Liver (tissue), 9 donors: ENCODE measurements around the gene ELP4. TPM values are rescaled to one million over a fixed set of nuclear protein-coding genes. Genes with fewer than 3 reads are reported as not detected.

ENCODE experiments used
- DNase-seq: peaks from one replicate; pipeline ENCODE4 v3.0.0-alpha.2; 2017; ENCODE audit warnings: low spot score
- H3K27ac ChIP-seq, 2 donors: one replicate each; pipeline ENCODE4 v1.7.0; 2013; ENCODE audit warnings: inconsistent platforms in 2 of 2, low read length in 2 of 2, control low read depth in 1 of 2, low read depth in 1 of 2, mild to moderate bottlenecking in 1 of 2
- H3K27me3 ChIP-seq, 4 donors: one replicate each; pipeline versions ENCODE4 v1.6.1 to v1.7.0; 2013; ENCODE audit warnings: low read length in 3 of 4, inconsistent platforms in 1 of 4, mild to moderate bottlenecking in 1 of 4, moderate library complexity in 1 of 4; ENCODE audit not compliant: control insufficient read depth in 4 of 4, insufficient read depth in 4 of 4
- H3K36me3 ChIP-seq, 4 donors: one replicate each; pipeline versions ENCODE4 v1.6.1 to v1.7.0; 2013; ENCODE audit warnings: low read length in 3 of 4, mild to moderate bottlenecking in 3 of 4, low read depth in 1 of 4, moderate library complexity in 1 of 4; ENCODE audit not compliant: control insufficient read depth in 4 of 4, insufficient read depth in 3 of 4
- H3K4me1 ChIP-seq, 4 donors: one replicate each; pipeline versions ENCODE4 v1.6.1 to v1.7.0; 2013; ENCODE audit warnings: low read length in 3 of 4, mild to moderate bottlenecking in 3 of 4, moderate library complexity in 1 of 4; ENCODE audit not compliant: control insufficient read depth in 4 of 4, insufficient read depth in 4 of 4
- H3K4me3 ChIP-seq, 3 donors: one replicate each; pipeline versions ENCODE4 v1.6.1 to v1.7.0; 2013; ENCODE audit warnings: low read length in 3 of 3, control low read depth in 1 of 3, low read depth in 1 of 3, mild to moderate bottlenecking in 1 of 3
- H3K9ac ChIP-seq, 2 donors: one replicate each; pipeline ENCODE4 v1.7.0; 2013; ENCODE audit warnings: low read length in 2 of 2, mild to moderate bottlenecking in 2 of 2, moderate library complexity in 2 of 2, control low read depth in 1 of 2, low read depth in 1 of 2
- H3K9me3 ChIP-seq, 4 donors: one replicate each; pipeline versions ENCODE4 v1.6.1 to v1.7.0; 2013; ENCODE audit warnings: low read length in 3 of 4; ENCODE audit not compliant: control insufficient read depth in 4 of 4
- EGR1 ChIP-seq, 2 donors: IDR thresholded peaks; 2 replicates each; pipeline ENCODE4 v1.6.1; 2016 to 2018; ENCODE audit warnings: antibody characterized with exemption in 2 of 2, low read depth in 2 of 2
- FOXA1 ChIP-seq: IDR thresholded peaks from 2 replicates; pipeline ENCODE4 v1.6.1; 2016; ENCODE audit warnings: antibody characterized with exemption
- FOXA2 ChIP-seq: IDR thresholded peaks from 2 replicates; pipeline ENCODE4 v1.6.1; 2016; ENCODE audit warnings: antibody characterized with exemption
- GABPA ChIP-seq, 2 donors: IDR thresholded peaks in 1 of 2; conservative IDR thresholded peaks in 1 of 2; 2 replicates each; pipeline ENCODE4 v1.6.1; 2016; ENCODE audit warnings: antibody characterized with exemption in 2 of 2, mild to moderate bottlenecking in 1 of 2, moderate library complexity in 1 of 2
- HNF4A ChIP-seq, 2 donors: conservative IDR thresholded peaks; 2 replicates each; pipeline ENCODE4 v1.6.1; 2016; ENCODE audit warnings: antibody characterized with exemption in 2 of 2, mild to moderate bottlenecking in 2 of 2
- HNF4G ChIP-seq: IDR thresholded peaks from 2 replicates; pipeline ENCODE4 v1.6.1; 2016; ENCODE audit warnings: antibody characterized with exemption
- JUND ChIP-seq, 2 donors: IDR thresholded peaks; 2 replicates each; pipeline ENCODE4 v1.6.1; 2016; ENCODE audit warnings: antibody characterized with exemption in 2 of 2
- NR2F2 ChIP-seq: IDR thresholded peaks from 2 replicates; pipeline ENCODE4 v1.6.1; 2016; ENCODE audit warnings: antibody characterized with exemption
- RAD21 ChIP-seq, 2 donors: IDR thresholded peaks; 2 replicates each; pipeline ENCODE4 v1.6.1; 2016; ENCODE audit warnings: antibody characterized with exemption in 2 of 2, mild to moderate bottlenecking in 2 of 2
- RXRA ChIP-seq, 2 donors: IDR thresholded peaks; 2 replicates each; pipeline ENCODE4 v1.6.1; 2017 to 2018; ENCODE audit warnings: antibody characterized with exemption in 2 of 2, mild to moderate bottlenecking in 1 of 2
- SP1 ChIP-seq: IDR thresholded peaks from 2 replicates; pipeline ENCODE4 v1.6.1; 2018; ENCODE audit warnings: antibody characterized with exemption, mild to moderate bottlenecking
- TAF1 ChIP-seq: conservative IDR thresholded peaks from 2 replicates; pipeline ENCODE4 v1.6.1; 2016; ENCODE audit warnings: antibody characterized with exemption, mild to moderate bottlenecking
- YY1 ChIP-seq: IDR thresholded peaks from 2 replicates; pipeline ENCODE4 v1.6.1; 2016; ENCODE audit warnings: antibody characterized with exemption, mild to moderate bottlenecking
- WGBS: extraction: QIAGEN DNeasy Blood & Tissue Kit; methylation state at CpG from one replicate; pipeline ENCODE4 v1.1.7; 2013; 5-methylcytosine and 5-hydroxymethylcytosine counted together
- polyA plus RNA-seq, 2 donors: library from polyadenylated mRNA; stranded (reverse) in 1 of 2; unstranded in 1 of 2; fragments of 200-250 nt in 1 of 2; fragments of >200 nt in 1 of 2; fragmentation: Nextera tagmentation in 1 of 2; extraction: Ambion mirVana in 1 of 2; gene quantifications; one replicate each; pipeline versions ENCODE4 v1.2.1 to v1.2.3, GENCODE V29; 2013 to 2015
- total RNA-seq, 2 donors: library from RNA; depleted of rRNA; stranded (reverse); fragments of >200 nt; gene quantifications; one replicate each; pipeline ENCODE4 v1.2.3, GENCODE V29; 2014
- TF ChIP-seq, protein P1 (sequence below): IDR thresholded peaks from 2 replicates; pipeline ENCODE4 v1.6.1; 2016; ENCODE audit warnings: antibody characterized with exemption, mild to moderate bottlenecking
- TF ChIP-seq, protein P2 (sequence below): IDR thresholded peaks from 2 replicates; pipeline ENCODE4 v1.6.1; 2016; ENCODE audit warnings: antibody characterized with exemption
- TF ChIP-seq, protein P3 (sequence below): IDR thresholded peaks from 2 replicates; pipeline ENCODE4 v1.6.1; 2016; ENCODE audit warnings: antibody characterized with exemption
- TF ChIP-seq, protein P4 (sequence below): fragments of 150-350 bp; IDR thresholded peaks from 2 replicates; pipeline ENCODE4 v1.5.1; 2017; ENCODE audit warnings: improper control_type of control experiment, low read depth, low read length; ENCODE audit not compliant: missing input control
- TF ChIP-seq, protein P5 (sequence below): IDR thresholded peaks from 2 replicates; pipeline ENCODE4 v1.6.1; 2016; ENCODE audit warnings: antibody characterized with exemption
- donor health status: healthy.
- donor health status: healthy.
- donor health status: healthy.
- donor health status: healthy.
- donor health status: healthy.

The ELP4 gene
- total and polyA plus RNA-seq, 4 donors, result 6.0 to 18.8 (median 12.5) TPM

DNA sequence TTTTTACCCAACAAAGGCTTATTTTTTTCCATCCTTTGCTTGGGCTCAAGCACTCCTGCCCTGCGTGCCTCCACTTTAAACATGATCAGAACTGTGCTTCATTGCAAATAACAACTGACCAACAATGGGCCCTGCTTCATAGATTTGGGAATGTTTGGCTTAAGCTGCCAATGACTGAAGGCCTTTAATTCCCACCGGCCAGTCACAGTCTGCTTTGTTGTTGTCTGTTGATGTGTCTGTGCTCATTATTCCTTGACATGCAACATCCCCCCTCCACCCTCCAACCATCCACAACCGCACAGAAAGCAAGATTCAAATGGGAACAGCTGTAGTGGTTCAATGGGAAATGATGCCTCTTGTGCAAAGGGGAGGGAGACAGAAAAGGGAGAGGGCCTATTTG is 278.5 kb downstream of the ELP4 start (continued):
- TF ChIP-seq, protein P1, sequence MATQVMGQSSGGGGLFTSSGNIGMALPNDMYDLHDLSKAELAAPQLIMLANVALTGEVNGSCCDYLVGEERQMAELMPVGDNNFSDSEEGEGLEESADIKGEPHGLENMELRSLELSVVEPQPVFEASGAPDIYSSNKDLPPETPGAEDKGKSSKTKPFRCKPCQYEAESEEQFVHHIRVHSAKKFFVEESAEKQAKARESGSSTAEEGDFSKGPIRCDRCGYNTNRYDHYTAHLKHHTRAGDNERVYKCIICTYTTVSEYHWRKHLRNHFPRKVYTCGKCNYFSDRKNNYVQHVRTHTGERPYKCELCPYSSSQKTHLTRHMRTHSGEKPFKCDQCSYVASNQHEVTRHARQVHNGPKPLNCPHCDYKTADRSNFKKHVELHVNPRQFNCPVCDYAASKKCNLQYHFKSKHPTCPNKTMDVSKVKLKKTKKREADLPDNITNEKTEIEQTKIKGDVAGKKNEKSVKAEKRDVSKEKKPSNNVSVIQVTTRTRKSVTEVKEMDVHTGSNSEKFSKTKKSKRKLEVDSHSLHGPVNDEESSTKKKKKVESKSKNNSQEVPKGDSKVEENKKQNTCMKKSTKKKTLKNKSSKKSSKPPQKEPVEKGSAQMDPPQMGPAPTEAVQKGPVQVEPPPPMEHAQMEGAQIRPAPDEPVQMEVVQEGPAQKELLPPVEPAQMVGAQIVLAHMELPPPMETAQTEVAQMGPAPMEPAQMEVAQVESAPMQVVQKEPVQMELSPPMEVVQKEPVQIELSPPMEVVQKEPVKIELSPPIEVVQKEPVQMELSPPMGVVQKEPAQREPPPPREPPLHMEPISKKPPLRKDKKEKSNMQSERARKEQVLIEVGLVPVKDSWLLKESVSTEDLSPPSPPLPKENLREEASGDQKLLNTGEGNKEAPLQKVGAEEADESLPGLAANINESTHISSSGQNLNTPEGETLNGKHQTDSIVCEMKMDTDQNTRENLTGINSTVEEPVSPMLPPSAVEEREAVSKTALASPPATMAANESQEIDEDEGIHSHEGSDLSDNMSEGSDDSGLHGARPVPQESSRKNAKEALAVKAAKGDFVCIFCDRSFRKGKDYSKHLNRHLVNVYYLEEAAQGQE, result no peak
- TF ChIP-seq GABPA (IDR thresholded peaks at IDR 0.05 in 1 of 2, conservative IDR thresholded peaks at IDR 0.05 in 1 of 2) (no peak), FOXA1 (no peak)
- TF ChIP-seq, protein P2, sequence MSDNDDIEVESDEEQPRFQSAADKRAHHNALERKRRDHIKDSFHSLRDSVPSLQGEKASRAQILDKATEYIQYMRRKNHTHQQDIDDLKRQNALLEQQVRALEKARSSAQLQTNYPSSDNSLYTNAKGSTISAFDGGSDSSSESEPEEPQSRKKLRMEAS, result no peak

DNA sequence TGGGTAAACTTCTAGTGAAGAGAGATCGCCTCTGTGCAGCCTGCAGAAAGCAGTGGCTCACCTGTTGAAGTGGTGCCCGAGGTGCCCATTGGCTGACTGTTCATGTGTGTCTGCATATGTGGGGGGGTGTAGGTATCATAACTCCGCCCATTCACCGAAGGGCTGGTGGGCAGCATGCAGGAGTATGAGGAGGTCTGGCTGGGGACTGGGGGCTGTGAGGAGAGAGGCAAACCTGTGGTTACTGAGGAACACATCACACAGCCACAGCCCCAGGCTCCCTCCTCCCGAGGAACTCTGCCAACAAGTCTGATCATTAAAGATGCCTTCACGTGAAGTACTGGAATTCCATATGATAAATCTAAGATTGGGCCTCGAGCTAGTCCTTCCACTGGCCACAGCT is 281.1 kb downstream of the ELP4 start:
- Histone ChIP-seq H3K27ac (no peak overlapping the region), H3K36me3 (no peaks in the 10 kb centered on the region), H3K27me3 (peaks cover 0 to 2% (median 0%) of the 10 kb centered on the region in 4 donors), H3K9me3 (no peaks in the 10 kb centered on the region), H3K4me1 (no peaks in the 10 kb centered on the region), H3K4me3 (no peak overlapping the region), H3K9ac (no peak overlapping the region)
- WGBS, result 82% methylated on average over 7 of the region's 7 CpGs
- TF ChIP-seq, protein P3, sequence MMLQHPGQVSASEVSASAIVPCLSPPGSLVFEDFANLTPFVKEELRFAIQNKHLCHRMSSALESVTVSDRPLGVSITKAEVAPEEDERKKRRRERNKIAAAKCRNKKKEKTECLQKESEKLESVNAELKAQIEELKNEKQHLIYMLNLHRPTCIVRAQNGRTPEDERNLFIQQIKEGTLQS, result no peak
- TF ChIP-seq, protein P4, sequence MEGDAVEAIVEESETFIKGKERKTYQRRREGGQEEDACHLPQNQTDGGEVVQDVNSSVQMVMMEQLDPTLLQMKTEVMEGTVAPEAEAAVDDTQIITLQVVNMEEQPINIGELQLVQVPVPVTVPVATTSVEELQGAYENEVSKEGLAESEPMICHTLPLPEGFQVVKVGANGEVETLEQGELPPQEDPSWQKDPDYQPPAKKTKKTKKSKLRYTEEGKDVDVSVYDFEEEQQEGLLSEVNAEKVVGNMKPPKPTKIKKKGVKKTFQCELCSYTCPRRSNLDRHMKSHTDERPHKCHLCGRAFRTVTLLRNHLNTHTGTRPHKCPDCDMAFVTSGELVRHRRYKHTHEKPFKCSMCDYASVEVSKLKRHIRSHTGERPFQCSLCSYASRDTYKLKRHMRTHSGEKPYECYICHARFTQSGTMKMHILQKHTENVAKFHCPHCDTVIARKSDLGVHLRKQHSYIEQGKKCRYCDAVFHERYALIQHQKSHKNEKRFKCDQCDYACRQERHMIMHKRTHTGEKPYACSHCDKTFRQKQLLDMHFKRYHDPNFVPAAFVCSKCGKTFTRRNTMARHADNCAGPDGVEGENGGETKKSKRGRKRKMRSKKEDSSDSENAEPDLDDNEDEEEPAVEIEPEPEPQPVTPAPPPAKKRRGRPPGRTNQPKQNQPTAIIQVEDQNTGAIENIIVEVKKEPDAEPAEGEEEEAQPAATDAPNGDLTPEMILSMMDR, result no peak
- TF ChIP-seq RXRA (IDR thresholded peaks at IDR 0.05) (no peak), JUND (IDR thresholded peaks at IDR 0.05) (no peak), RAD21 (IDR thresholded peaks at IDR 0.05) (no peak), HNF4G (no peak), NR2F2 (no peak), TAF1 (no peak), HNF4A (conservative IDR thresholded peaks at IDR 0.05) (no peak), FOXA1 (no peak), GABPA (IDR thresholded peaks at IDR 0.05 in 1 of 2, conservative IDR thresholded peaks at IDR 0.05 in 1 of 2) (no peak), SP1 (no peak), FOXA2 (no peak), YY1 (no peak), EGR1 (IDR thresholded peaks at IDR 0.05; ENCODE audit: low read depth in 2 of 2) (no peak)
- TF ChIP-seq, protein P5, sequence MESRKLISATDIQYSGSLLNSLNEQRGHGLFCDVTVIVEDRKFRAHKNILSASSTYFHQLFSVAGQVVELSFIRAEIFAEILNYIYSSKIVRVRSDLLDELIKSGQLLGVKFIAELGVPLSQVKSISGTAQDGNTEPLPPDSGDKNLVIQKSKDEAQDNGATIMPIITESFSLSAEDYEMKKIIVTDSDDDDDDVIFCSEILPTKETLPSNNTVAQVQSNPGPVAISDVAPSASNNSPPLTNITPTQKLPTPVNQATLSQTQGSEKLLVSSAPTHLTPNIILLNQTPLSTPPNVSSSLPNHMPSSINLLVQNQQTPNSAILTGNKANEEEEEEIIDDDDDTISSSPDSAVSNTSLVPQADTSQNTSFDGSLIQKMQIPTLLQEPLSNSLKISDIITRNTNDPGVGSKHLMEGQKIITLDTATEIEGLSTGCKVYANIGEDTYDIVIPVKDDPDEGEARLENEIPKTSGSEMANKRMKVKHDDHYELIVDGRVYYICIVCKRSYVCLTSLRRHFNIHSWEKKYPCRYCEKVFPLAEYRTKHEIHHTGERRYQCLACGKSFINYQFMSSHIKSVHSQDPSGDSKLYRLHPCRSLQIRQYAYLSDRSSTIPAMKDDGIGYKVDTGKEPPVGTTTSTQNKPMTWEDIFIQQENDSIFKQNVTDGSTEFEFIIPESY, result no peak
- TF ChIP-seq, protein P1, result no peak
- TF ChIP-seq, protein P2, result no peak
- DNase-seq, result no peak
